Measurements from ENCODE around the gene MSX1. TPM values are rescaled to one million over a fixed set of nuclear protein-coding genes. Genes with fewer than 3 reads are reported as not detected.

The MSX1 gene
- total RNA-seq, 1 donor from 2014 or later = not detected

DNA sequence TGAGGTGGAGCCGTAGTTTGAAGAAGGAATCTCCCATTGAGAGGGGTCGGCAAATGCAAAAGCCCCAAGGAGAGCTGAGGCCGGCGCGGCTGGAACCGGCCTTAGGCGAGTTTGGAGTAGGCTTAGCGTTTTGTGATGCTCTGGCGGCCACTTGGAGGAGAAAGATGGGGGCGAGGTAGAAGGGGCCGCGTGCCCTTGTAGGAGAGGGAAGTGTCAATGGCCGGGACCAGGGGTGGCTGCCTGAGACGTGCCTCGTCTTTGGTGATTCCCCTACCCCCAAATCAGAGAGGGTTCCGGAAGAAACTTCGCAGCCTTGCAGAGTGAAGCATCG is 11.7 kb downstream of the MSX1 start:
- Mint-ChIP-seq H3K9me3 (no peaks in the 10 kb centered on the region), H3K27ac (no peak overlapping the region), H3K27me3 (ENCODE audit: insufficient read depth) (peaks cover 55% of the 10 kb centered on the region), H3K36me3 (ENCODE audit: low read depth) (peaks cover 2% of the 10 kb centered on the region), H3K4me1 (ENCODE audit: low read depth) (peaks cover 3% of the 10 kb centered on the region), H3K4me3 (no peak overlapping the region)
- intact Hi-C loops (cut with micrococcal nuclease) = loop anchor here (5.0 kb wide), 1 partner anchor 181 kb away; the partner anchor contains the start of gene STK32B
- DNase-seq (ENCODE audit: low spot score) = no peak

DNA sequence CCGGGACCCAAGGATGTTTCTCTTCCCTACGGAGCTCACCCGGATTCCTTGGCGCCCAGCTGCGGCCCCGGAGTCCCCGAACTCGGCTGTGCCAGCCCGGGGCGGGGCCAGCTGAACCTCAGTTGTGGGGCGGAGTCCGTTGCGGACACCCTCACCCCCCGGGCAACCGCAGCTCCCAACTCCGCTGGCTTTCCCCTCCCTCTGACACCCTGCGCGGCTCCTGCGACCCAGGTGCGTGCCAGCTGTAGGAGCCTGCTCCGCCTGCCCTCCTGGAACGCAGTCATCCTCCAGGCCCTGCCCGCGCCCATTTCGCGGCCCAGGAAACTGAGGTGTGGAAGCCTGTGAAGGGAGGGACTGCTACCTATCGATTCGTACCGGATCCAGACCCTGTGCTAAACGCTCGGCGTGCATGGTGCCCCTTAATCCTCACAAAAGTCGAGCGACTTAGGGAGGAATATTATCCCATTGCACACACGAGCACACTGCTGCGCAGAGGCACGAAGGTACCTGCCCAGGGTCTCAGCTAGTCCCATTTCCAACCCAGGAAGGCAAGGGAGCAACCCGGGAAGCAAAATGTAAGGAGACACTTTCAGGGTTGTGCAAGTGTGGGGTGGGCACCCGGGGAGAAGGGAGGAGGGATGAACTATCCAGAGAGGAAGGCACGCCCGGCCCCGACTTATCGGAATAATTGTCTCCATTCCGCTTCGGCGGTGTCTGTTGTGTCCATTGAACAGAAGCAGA is 12.3 kb downstream of the MSX1 start:
- Mint-ChIP-seq H3K4me1 (ENCODE audit: low read depth) (no peaks in the 10 kb centered on the region), H3K4me3 (no peak overlapping the region), H3K27ac (no peak overlapping the region), H3K27me3 (ENCODE audit: insufficient read depth) (peaks cover 50% of the 10 kb centered on the region), H3K36me3 (ENCODE audit: low read depth) (peaks cover 2% of the 10 kb centered on the region), H3K9me3 (no peaks in the 10 kb centered on the region)
- intact Hi-C loops (cut with micrococcal nuclease) = loop anchor here (5.0 kb wide), 1 partner anchor 181 kb away; the partner anchor contains the start of gene STK32B
- no peak for DNase-seq (ENCODE audit: low spot score)

DNA sequence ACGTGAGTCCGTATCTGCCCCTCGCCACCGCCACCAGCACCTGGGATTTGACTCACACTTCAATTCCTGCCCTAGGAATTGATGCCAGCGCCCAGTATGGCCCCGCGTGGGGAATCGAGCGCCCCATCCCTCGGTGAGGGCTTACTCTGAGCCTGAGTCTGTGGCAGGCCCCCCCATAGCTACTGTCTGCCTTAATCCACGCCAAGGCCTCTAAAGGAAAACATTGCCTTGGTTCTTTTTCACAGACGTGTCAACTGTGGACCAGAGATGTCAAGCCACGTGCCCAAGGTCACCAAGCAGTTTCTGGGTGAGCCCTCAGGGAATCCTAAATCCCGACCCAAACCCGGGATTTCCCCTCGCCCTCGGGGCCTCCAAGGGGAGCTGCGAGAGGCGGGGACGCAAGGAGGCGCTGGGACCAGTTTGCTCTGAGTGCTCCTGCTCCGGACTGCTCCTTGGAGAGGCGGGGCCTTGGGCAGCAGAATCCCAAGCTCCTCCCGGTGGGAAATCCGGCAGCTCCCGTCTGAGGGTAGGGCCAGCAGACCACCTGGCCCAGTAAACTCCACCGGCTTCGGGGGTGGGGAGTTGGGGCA is 12.9 kb downstream of the MSX1 start:
- intact Hi-C loops (cut with micrococcal nuclease) = loop anchor here (5.0 kb wide), 1 partner anchor 180 kb away; the partner anchor contains the start of gene STK32B
- Mint-ChIP-seq H3K27me3 (ENCODE audit: insufficient read depth) (peaks cover 48% of the 10 kb centered on the region), H3K4me1 (ENCODE audit: low read depth) (no peaks in the 10 kb centered on the region), H3K9me3 (no peaks in the 10 kb centered on the region), H3K4me3 (no peak overlapping the region), H3K36me3 (ENCODE audit: low read depth) (peaks cover 2% of the 10 kb centered on the region), H3K27ac (no peak overlapping the region)
- no peak for DNase-seq (ENCODE audit: low spot score)

DNA sequence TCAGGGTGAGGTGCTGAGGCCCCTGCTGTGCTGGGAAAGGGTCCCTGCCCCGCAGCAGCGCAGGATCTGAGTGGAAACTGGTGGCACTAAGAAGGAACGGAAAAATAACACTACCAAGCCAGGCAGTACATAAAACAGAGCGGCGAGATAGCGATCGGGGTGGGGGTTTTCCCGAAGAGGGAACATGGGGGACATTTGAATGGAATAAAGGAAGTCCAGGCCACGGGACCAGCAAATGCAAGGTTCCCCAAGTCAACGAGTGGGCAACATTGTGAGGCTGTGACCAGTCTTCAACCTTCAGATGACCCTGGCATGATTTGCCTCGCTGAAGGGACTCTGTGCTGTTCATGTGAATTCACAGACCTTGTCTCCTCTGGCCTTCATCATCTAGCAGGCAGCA is 13.7 kb downstream of the MSX1 start:
- Mint-ChIP-seq H3K4me1 (ENCODE audit: low read depth) (no peaks in the 10 kb centered on the region), H3K4me3 (no peak overlapping the region)

DNA sequence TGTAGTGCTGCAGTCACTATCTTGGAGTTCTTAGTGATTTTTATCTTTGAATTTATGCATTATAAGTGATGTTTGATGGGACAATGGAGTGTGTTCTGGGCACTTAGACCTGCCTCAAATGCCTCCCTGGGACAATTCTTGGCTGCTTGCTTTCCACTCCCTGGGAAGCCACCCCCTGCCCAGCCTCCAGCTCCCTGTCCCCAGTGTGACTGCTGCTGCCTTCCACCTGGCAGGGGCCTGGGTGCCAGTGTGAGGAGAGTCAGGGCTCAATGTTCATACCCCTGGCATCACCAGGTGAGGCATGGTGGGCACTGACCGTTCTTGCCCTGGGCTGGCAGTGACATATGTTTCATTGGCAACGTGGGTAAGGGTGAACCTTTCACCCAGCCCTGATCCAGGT is 14.8 kb downstream of the MSX1 start:
- DNase-seq (ENCODE audit: low spot score) = no peak
- no peak overlapping the region for H3K4me3 Mint-ChIP-seq
- intact Hi-C loops (cut with micrococcal nuclease) = loop anchor here (5.0 kb wide), 1 partner anchor 178 kb away; the partner anchor contains the start of gene STK32B
- H3K4me1 Mint-ChIP-seq (ENCODE audit: low read depth) = no peaks in the 10 kb centered on the region
- H3K27ac Mint-ChIP-seq = no peak overlapping the region
- H3K27me3 Mint-ChIP-seq (ENCODE audit: insufficient read depth) = peaks cover 40% of the 10 kb centered on the region
- H3K9me3 Mint-ChIP-seq = no peaks in the 10 kb centered on the region
- H3K36me3 Mint-ChIP-seq (ENCODE audit: low read depth) = no peaks in the 10 kb centered on the region

More for the DNA sequence above, 13.7 kb downstream of the MSX1 start:
- H3K9me3 Mint-ChIP-seq = no peaks in the 10 kb centered on the region
- no peak overlapping the region for H3K27ac Mint-ChIP-seq
- peaks cover 2% of the 10 kb centered on the region for H3K36me3 Mint-ChIP-seq (ENCODE audit: low read depth)
- DNase-seq (ENCODE audit: low spot score) = no peak
- H3K27me3 Mint-ChIP-seq (ENCODE audit: insufficient read depth) = peaks cover 48% of the 10 kb centered on the region
- intact Hi-C loops (cut with micrococcal nuclease) = loop anchor here (5.0 kb wide), 1 partner anchor 179 kb away; the partner anchor contains the start of gene STK32B

DNA sequence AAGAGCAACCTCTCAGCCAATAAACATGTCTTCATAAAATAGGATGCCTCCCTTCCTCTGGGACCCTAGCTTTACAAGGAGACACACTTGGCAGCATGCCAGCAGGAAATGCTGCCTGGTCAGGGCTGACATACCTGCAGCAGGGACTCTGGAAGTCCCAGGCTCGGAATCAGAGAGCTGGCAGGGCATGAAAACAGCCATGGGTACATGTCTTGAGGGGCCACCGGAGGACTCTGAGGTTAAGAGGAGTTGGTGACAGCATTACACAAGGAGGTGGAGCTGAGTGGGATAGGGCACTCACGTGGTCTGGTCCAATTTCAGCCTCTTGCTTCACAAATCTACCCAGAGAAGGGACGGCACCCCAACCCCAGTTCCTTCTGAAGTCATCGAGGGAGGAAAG is 15.7 kb downstream of the MSX1 start:
- H3K27me3 Mint-ChIP-seq (ENCODE audit: insufficient read depth) = peaks cover 31% of the 10 kb centered on the region
- DNase-seq (ENCODE audit: low spot score) = no peak
- H3K9me3 Mint-ChIP-seq = no peaks in the 10 kb centered on the region
- H3K36me3 Mint-ChIP-seq (ENCODE audit: low read depth) = no peaks in the 10 kb centered on the region
- intact Hi-C loops (cut with micrococcal nuclease) = no loop called here
- H3K27ac Mint-ChIP-seq = no peak overlapping the region
- H3K4me1 Mint-ChIP-seq (ENCODE audit: low read depth) = no peaks in the 10 kb centered on the region
- H3K4me3 Mint-ChIP-seq = no peak overlapping the region

DNA sequence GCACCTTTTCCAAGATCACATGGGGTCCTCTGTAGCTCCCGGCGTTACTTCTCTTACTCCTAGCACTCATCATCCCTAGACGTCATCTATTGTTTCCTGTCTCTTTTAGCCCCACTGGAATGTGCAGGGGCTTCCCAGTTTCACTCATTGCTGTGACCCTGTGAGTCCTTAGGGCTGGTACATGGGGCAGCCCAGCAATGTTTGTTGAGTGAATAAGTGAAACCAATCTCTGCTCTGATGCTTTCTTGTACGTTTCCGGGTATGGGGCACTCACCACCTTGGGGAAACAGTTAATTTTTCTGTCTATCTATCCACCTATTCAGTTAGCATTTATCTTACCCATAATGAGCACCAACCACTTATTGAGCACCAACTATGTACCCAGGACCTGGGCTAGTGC is 16.1 kb downstream of the MSX1 start:
- intact Hi-C loops (cut with micrococcal nuclease) = no loop called here
- no peak overlapping the region for H3K27ac Mint-ChIP-seq

DNA sequence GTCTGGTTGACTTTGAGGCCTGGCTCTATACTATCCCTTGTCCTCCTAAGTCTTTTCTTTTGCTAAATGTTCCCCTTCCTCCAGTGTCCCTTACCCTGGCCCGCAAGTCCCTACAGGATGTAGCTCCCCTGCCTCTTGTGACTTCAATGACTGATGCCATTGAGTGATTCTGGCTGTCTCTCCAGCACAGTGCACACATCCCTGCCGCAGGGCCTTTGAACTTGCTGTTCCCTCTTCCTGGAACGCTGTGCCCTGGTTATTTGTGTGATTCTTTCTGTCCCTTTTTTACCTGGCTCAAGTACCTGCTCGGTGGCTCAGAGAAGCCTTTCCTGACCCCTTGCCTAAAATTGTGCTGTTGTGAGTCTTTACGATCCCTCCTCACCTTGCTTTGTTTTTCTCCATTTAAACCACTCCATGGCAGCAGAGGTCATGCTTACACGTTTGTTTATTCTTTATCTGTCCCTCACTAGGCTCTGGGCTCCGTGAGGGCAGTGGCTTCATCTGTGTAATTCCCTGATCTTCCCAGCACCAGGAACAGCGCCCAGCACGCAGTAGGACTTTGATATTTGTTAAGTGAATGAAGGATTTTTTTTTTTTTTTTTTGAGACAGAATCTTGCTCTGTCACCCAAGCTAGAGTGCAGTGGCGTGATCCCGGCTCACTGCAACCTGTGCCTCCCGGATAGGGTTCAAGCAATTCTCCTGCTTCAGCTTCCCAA is 17.6 kb downstream of the MSX1 start:
- Mint-ChIP-seq H3K36me3 (ENCODE audit: low read depth) (no peaks in the 10 kb centered on the region), H3K27me3 (ENCODE audit: insufficient read depth) (peaks cover 12% of the 10 kb centered on the region), H3K27ac (no peak overlapping the region), H3K9me3 (no peaks in the 10 kb centered on the region), H3K4me1 (ENCODE audit: low read depth) (no peaks in the 10 kb centered on the region), H3K4me3 (no peak overlapping the region)
- intact Hi-C loops (cut with micrococcal nuclease) = no loop called here
- no peak for DNase-seq (ENCODE audit: low spot score)

More for the DNA sequence above, 16.1 kb downstream of the MSX1 start:
- DNase-seq (ENCODE audit: low spot score) = no peak
- H3K36me3 Mint-ChIP-seq (ENCODE audit: low read depth) = no peaks in the 10 kb centered on the region
- H3K9me3 Mint-ChIP-seq = no peaks in the 10 kb centered on the region
- H3K4me1 Mint-ChIP-seq (ENCODE audit: low read depth) = no peaks in the 10 kb centered on the region
- H3K4me3 Mint-ChIP-seq = no peak overlapping the region
- peaks cover 26% of the 10 kb centered on the region for H3K27me3 Mint-ChIP-seq (ENCODE audit: insufficient read depth)

DNA sequence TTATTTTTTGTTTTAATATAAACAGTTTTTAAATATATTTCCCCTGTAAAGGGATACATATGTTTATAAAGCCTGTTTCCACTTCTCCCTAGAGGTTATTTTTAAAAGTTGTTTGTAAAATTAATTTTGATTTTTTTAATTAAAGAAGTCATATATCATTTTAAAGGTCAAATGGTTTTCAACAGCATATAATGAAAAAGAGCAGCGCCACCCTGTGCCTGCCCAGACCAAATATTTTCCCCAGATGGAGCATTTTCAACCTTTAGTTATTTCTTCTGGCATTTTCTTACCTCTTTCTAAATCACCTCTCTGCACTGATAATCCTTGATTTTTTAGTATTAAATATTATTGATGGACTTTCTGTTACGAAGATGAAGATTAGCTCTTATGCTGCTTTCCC is 21.0 kb downstream of the MSX1 start:
- no peaks in the 10 kb centered on the region for H3K4me1 Mint-ChIP-seq (ENCODE audit: low read depth)
- no peak for DNase-seq (ENCODE audit: low spot score)
- no peak overlapping the region for H3K27ac Mint-ChIP-seq
- H3K4me3 Mint-ChIP-seq = no peak overlapping the region
- no peaks in the 10 kb centered on the region for H3K9me3 Mint-ChIP-seq
- H3K27me3 Mint-ChIP-seq (ENCODE audit: insufficient read depth) = peaks cover 5% of the 10 kb centered on the region
- intact Hi-C loops (cut with micrococcal nuclease) = no loop called here
- no peaks in the 10 kb centered on the region for H3K36me3 Mint-ChIP-seq (ENCODE audit: low read depth)

DNA sequence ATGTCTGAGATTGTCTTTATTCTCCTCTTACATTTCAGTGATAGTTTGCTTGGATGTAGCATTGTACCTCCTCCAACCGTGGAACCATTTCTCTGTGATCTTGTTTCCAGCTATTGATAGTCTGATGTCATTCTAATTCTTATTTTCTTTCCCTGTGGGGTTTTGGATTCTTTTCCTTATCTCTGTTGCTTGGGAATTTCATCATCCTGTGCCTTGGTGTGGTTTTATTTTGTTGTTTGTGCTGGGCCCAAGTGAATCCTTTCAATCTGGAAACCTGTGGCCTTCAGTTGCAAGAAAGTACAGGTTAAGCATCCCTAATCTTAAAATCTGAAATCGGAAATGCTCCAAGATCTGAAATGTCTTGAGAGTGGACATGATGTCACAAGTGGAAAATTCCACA is 22.0 kb downstream of the MSX1 start:
- no peaks in the 10 kb centered on the region for H3K9me3 Mint-ChIP-seq
- H3K4me3 Mint-ChIP-seq = no peak overlapping the region
- no peaks in the 10 kb centered on the region for H3K36me3 Mint-ChIP-seq (ENCODE audit: low read depth)
- no peaks in the 10 kb centered on the region for H3K4me1 Mint-ChIP-seq (ENCODE audit: low read depth)
- intact Hi-C loops (cut with micrococcal nuclease) = no loop called here
- DNase-seq (ENCODE audit: low spot score) = no peak
- no peak overlapping the region for H3K27ac Mint-ChIP-seq
- H3K27me3 Mint-ChIP-seq (ENCODE audit: insufficient read depth) = peaks cover 4% of the 10 kb centered on the region

DNA sequence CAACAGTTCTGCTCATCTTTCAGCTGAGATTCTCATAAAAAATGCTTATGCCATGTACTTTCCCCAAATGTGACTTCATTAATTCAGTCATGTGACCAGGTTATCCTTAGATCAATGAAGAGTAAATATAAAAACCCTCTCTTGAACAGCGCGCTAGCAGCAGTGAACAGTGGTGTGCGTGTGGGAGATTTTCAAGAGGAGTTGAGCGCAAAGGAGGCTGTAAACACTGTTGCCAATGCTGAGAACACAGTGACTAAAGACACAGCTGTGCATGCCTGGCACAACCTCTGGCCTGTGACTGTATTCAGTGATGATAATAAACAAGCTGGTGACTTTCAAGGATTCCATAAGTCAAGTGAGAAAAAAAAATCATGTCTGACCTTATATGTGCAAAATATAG is 25.1 kb downstream of the MSX1 start:
- Mint-ChIP-seq H3K4me1 (ENCODE audit: low read depth) (no peaks in the 10 kb centered on the region), H3K9me3 (no peaks in the 10 kb centered on the region), H3K27ac (no peak overlapping the region), H3K27me3 (ENCODE audit: insufficient read depth) (peaks cover 4% of the 10 kb centered on the region), H3K4me3 (no peak overlapping the region), H3K36me3 (ENCODE audit: low read depth) (no peaks in the 10 kb centered on the region)
- no peak for DNase-seq (ENCODE audit: low spot score)
- intact Hi-C loops (cut with micrococcal nuclease) = no loop called here

DNA sequence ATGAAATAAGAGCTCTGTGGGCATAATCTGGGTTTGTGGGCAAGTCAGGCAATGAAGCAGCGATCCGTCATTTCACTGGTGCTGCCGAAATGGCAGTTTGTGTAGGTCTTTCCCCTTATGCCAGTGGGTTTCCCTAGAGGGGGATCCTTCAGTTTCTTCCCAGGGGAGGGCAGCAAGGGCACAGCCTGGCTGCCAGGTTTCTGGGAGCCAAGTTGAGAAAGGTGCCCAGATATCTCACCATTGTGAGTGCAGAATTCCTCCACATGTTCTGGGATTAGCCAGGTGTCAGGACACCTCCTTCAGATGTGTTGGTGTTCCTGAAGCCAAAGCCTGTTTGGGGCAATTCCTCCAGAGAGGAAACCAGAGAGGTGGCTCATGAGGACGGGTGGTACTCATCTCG is 28.0 kb downstream of the MSX1 start:
- no peak for DNase-seq (ENCODE audit: low spot score)
- intact Hi-C loops (cut with micrococcal nuclease) = no loop called here
- no peaks in the 10 kb centered on the region for H3K36me3 Mint-ChIP-seq (ENCODE audit: low read depth)

DNA sequence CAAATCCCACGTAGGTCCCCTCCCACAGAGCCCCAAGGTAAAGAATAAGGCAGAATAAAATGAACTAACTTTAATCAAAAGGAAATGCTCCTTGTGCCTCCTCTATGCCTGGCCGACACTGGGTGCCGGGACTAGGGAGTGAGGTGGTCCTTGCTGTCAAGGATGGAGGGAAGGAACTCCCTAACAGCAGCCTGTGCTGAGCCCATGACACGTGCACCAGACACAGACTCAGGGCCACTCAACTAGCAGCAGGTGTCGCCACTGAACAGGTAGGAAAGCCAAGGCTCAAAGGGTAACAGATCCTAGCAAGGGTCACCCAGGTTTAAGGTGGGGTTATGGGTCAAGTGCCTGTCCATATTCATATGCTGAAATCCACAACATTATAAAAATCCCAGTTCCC is 29.2 kb downstream of the MSX1 start:
- H3K4me1 Mint-ChIP-seq (ENCODE audit: low read depth) = no peaks in the 10 kb centered on the region
- H3K9me3 Mint-ChIP-seq = no peaks in the 10 kb centered on the region
- DNase-seq (ENCODE audit: low spot score) = no peak
- H3K4me3 Mint-ChIP-seq = no peak overlapping the region
- peaks cover 4% of the 10 kb centered on the region for H3K27me3 Mint-ChIP-seq (ENCODE audit: insufficient read depth)
- intact Hi-C loops (cut with micrococcal nuclease) = no loop called here
- H3K27ac Mint-ChIP-seq = no peak overlapping the region
- H3K36me3 Mint-ChIP-seq (ENCODE audit: low read depth) = no peaks in the 10 kb centered on the region

More for the DNA sequence above, 28.0 kb downstream of the MSX1 start:
- no peak overlapping the region for H3K4me3 Mint-ChIP-seq
- H3K27me3 Mint-ChIP-seq (ENCODE audit: insufficient read depth) = peaks cover 6% of the 10 kb centered on the region
- no peaks in the 10 kb centered on the region for H3K9me3 Mint-ChIP-seq
- H3K27ac Mint-ChIP-seq = no peak overlapping the region
- no peaks in the 10 kb centered on the region for H3K4me1 Mint-ChIP-seq (ENCODE audit: low read depth)
